HG03460 (cell line): ENCODE data around the gene APOE.
A peak's percentile ranks its signal among the peaks of the same experiment; 100 is the strongest.
"Not testable (repeated sequence)": the region's sequence is repeated elsewhere in the genome, so short reads cannot be mapped to it uniquely, and the experiment has no call there.

Experiments
- ATAC-seq: cut with Tn5 transposase; IDR thresholded peaks from one replicate; pipeline ENCODE4 v1.9.1; 2021; ENCODE audit not compliant: unreplicated experiment

APOE gene

GRCh38 chr19:44883922-44884321, 21.7 kb upstream of the APOE start:
- ATAC-seq = no peak

- no peak for ATAC-seq
Measured at GRCh38 chr19:44884566-44884965, 21.0 kb upstream of the APOE start.

GRCh38 chr19:44886141-44886540, 19.5 kb upstream of the APOE start:
- no peak for ATAC-seq

GRCh38 chr19:44887648-44888047, 17.9 kb upstream of the APOE start:
- ATAC-seq = no peak

GRCh38 chr19:44888335-44888734, 17.3 kb upstream of the APOE start:
- ATAC-seq = not testable (repeated sequence)

GRCh38 chr19:44889830-44890365, 15.7 kb upstream of the APOE start:
- ATAC-seq = no peak

GRCh38 chr19:44890366-44891015, 15.1 kb upstream of the APOE start:
- peak; percentile 78 for ATAC-seq

- ATAC-seq = peak; percentile 59
Measured at GRCh38 chr19:44891016-44891882, 14.3 kb upstream of the APOE start, which contains the start of gene TOMM40. Gene TOMM40, plus strand, starts transcription at chr19:44891254. Its CDS starts 162 bp downstream, at chr19:44891416.

- ATAC-seq = no peak
Measured at GRCh38 chr19:44892932-44893331, 12.7 kb upstream of the APOE start.

- ATAC-seq = no peak
Measured at GRCh38 chr19:44893332-44894051, 12.1 kb upstream of the APOE start.

- no peak for ATAC-seq
Measured at GRCh38 chr19:44894052-44894400, 11.6 kb upstream of the APOE start.

GRCh38 chr19:44894946-44895345, 10.7 kb upstream of the APOE start:
- no peak for ATAC-seq

- ATAC-seq = no peak
Measured at GRCh38 chr19:44897835-44898234, 7.8 kb upstream of the APOE start.

GRCh38 chr19:44900328-44901244, 5.0 kb upstream of the APOE start:
- ATAC-seq = no peak

- ATAC-seq = no peak
Measured at GRCh38 chr19:44903216-44903601, 2.4 kb upstream of the APOE start.

GRCh38 chr19:44903602-44904425, 1.8 kb upstream of the APOE start:
- ATAC-seq = no peak

- ATAC-seq = no peak
Measured at GRCh38 chr19:44904426-44904994, 1.1 kb upstream of the APOE start.

GRCh38 chr19:44907613-44908012, 2.0 kb downstream of the APOE start:
- ATAC-seq = no peak
